IMR-90 (cell line): ENCODE data around the gene RASL10B. TPM values are rescaled to one million over a fixed set of nuclear protein-coding genes. Genes with fewer than 3 reads are reported as not detected.

ENCODE experiments used
- ATAC-seq: fragments of 200-7000 bp; cut with Tn5 transposase; 2 replicates; pipeline ENCODE4 v1.9.1; 2020; ENCODE audit warnings: low read depth, mild to moderate bottlenecking, moderate library complexity
- BruUV-seq: library from RNA; stranded (reverse); fragments of 400-500 nt; replicated peaks from 2 replicates; lab custom pipeline; 2021; lab: Mats Ljungman, UMichigan
- CTCF ChIA-PET: fragments of 300-600 bp; formaldehyde crosslinking; extraction: SDS; loops from one replicate; lab custom pipeline; 2021; ENCODE audit warnings: antibody characterized with exemption; lab: Yijun Ruan, JAX
- POLR2A ChIA-PET: fragments of 300-600 bp; sonication (Branson Sonifier 250); formaldehyde crosslinking; loops from one replicate; lab custom pipeline; 2022; ENCODE audit warnings: antibody characterized with exemption; ENCODE audit not compliant: unreplicated experiment; lab: Charles Lee
- DNase-seq: peaks from one replicate; pipeline ENCODE4 v3.0.0; 2013
- H2AFZ ChIP-seq: replicated peaks from 2 replicates; pipeline ENCODE3; 2013; ENCODE audit warnings: low read length, mild to moderate bottlenecking; ENCODE audit not compliant: poor library complexity
- H2AK5ac ChIP-seq: 2 replicates; pipeline ENCODE4 v1.6.1; 2013; ENCODE audit warnings: low read depth, low read length, inconsistent platforms
- H2AK9ac ChIP-seq: replicated peaks from 2 replicates; pipeline ENCODE3; 2013; ENCODE audit warnings: mild to moderate bottlenecking, low read depth, low read length, moderate library complexity; ENCODE audit not compliant: poor library complexity
- H2BK120ac ChIP-seq: 2 replicates; pipeline ENCODE4 v1.6.1; 2013; ENCODE audit warnings: low read depth, low read length, inconsistent platforms
- H2BK15ac ChIP-seq: 3 replicates; pipeline ENCODE4 v1.6.1; 2013; ENCODE audit warnings: low read depth, low read length, inconsistent platforms
- H2BK20ac ChIP-seq: 2 replicates; pipeline ENCODE4 v1.6.1; 2013; ENCODE audit warnings: low read depth, mild to moderate bottlenecking, inconsistent platforms, low read length, moderate library complexity
- H2BK5ac ChIP-seq: 2 replicates; pipeline ENCODE4 v1.6.1; 2013; ENCODE audit warnings: mild to moderate bottlenecking, low read depth, low read length, inconsistent platforms; ENCODE audit not compliant: poor library complexity, severe bottlenecking
- H3K14ac ChIP-seq: replicated peaks from 2 replicates; pipeline ENCODE4 v1.6.1; 2013; ENCODE audit warnings: low read depth, low read length, inconsistent platforms
- H3K18ac ChIP-seq: 2 replicates; pipeline ENCODE4 v1.6.1; 2013; ENCODE audit warnings: low read depth, low read length, control low read depth
- H3K23ac ChIP-seq: 2 replicates; pipeline ENCODE4 v1.6.1; 2013; ENCODE audit warnings: low read depth, low read length, inconsistent platforms
- H3K27ac ChIP-seq: 2 replicates; pipeline ENCODE4 v1.5.1; 2013; ENCODE audit warnings: mild to moderate bottlenecking, control low read depth, low read length; ENCODE audit not compliant: insufficient read depth
- H3K27me3 ChIP-seq: 2 replicates; pipeline ENCODE4 v1.6.1; 2013; ENCODE audit warnings: low read length; ENCODE audit not compliant: control insufficient read depth, insufficient read depth
- H3K36me3 ChIP-seq: 2 replicates; pipeline ENCODE4 v1.6.1; 2013; ENCODE audit warnings: low read length, mixed read lengths; ENCODE audit not compliant: control insufficient read depth, insufficient read depth
- H3K4ac ChIP-seq: 2 replicates; pipeline ENCODE4 v1.6.1; 2013; ENCODE audit warnings: low read depth, low read length, inconsistent platforms
- H3K4me1 ChIP-seq: 2 replicates; pipeline ENCODE4 v1.6.1; 2013; ENCODE audit warnings: low read length, mixed read lengths; ENCODE audit not compliant: control insufficient read depth, insufficient read depth
- H3K4me2 ChIP-seq: 2 replicates; pipeline ENCODE4 v1.6.1; 2013; ENCODE audit warnings: low read depth, mild to moderate bottlenecking, control low read depth, low read length, moderate library complexity
- H3K4me3 ChIP-seq: 2 replicates; pipeline ENCODE4 v1.5.1; 2013; ENCODE audit warnings: low read depth, mild to moderate bottlenecking, control low read depth, low read length, moderate library complexity; ENCODE audit not compliant: insufficient read depth
- H3K56ac ChIP-seq: 2 replicates; pipeline ENCODE4 v1.6.1; 2013; ENCODE audit warnings: low read length, inconsistent platforms; ENCODE audit not compliant: insufficient read depth; ENCODE audit errors: extremely low read depth
- H3K79me1 ChIP-seq, 2 experiments: 2 replicates each; pipeline ENCODE4 v1.6.1; 2013; ENCODE audit warnings: low read length in 2 of 2, inconsistent platforms in 1 of 2, low read depth in 1 of 2
- H3K9ac ChIP-seq: 2 replicates; pipeline ENCODE4 v1.6.1; 2013; ENCODE audit warnings: low read depth, low read length, control low read depth
- H3K9me1 ChIP-seq: 2 replicates; pipeline ENCODE4 v1.6.1; 2013; ENCODE audit warnings: low read length, inconsistent platforms; ENCODE audit not compliant: insufficient read depth
- H3K9me3 ChIP-seq: 2 replicates; pipeline ENCODE4 v1.6.1; 2013; ENCODE audit warnings: low read length; ENCODE audit not compliant: control insufficient read depth, insufficient read depth
- H4K20me1 ChIP-seq: 2 replicates; pipeline ENCODE4 v1.6.1; 2013; ENCODE audit warnings: low read length, inconsistent platforms; ENCODE audit not compliant: insufficient read depth
- H4K5ac ChIP-seq: 2 replicates; pipeline ENCODE4 v1.6.1; 2013; ENCODE audit warnings: mild to moderate bottlenecking, low read depth, low read length, control low read depth
- H4K8ac ChIP-seq, 2 experiments: 2 replicates each; pipeline ENCODE4 v1.6.1; 2013; ENCODE audit warnings: low read depth in 2 of 2, low read length in 2 of 2, control low read depth in 1 of 2, inconsistent platforms in 1 of 2
- H4K91ac ChIP-seq: 2 replicates; pipeline ENCODE4 v1.6.1; 2013; ENCODE audit warnings: low read depth, low read length, inconsistent platforms; ENCODE audit not compliant: insufficient read depth
- BHLHE40 ChIP-seq: fragments of 150-350 bp; IDR thresholded peaks from 2 replicates; pipeline ENCODE4 v1.6.1; 2016; ENCODE audit warnings: mild to moderate bottlenecking, low read depth, low read length
- CEBPB ChIP-seq: IDR thresholded peaks from 2 replicates; pipeline ENCODE4 v1.6.1; 2012; ENCODE audit warnings: low read depth, low read length, improper control_type of control experiment
- CHD1 ChIP-seq: IDR thresholded peaks from 2 replicates; pipeline ENCODE4 v1.6.1; 2012; ENCODE audit warnings: low read depth, low read length, improper control_type of control experiment
- FOS ChIP-seq: fragments of 150-350 bp; IDR thresholded peaks from 2 replicates; pipeline ENCODE4 v1.6.1; 2016; ENCODE audit warnings: low read depth, low read length
- NFE2L2 ChIP-seq: fragments of 150-350 bp; IDR thresholded peaks from 2 replicates; pipeline ENCODE4 v1.6.1; 2016; ENCODE audit warnings: low read depth, mild to moderate bottlenecking, low read length
- POLR2A ChIP-seq: IDR thresholded peaks from 2 replicates; pipeline ENCODE4 v1.6.1; 2012; ENCODE audit warnings: mild to moderate bottlenecking, low read depth, low read length
- RFX5 ChIP-seq: IDR thresholded peaks from 2 replicates; pipeline ENCODE4 v1.8.0; 2012; ENCODE audit warnings: low read depth, mild to moderate bottlenecking, low read length, moderate library complexity
- USF2 ChIP-seq: fragments of 150-350 bp; IDR thresholded peaks from 2 replicates; pipeline ENCODE4 v1.6.1; 2017; ENCODE audit warnings: mild to moderate bottlenecking, antibody characterized with exemption, low read length, low read depth
- WGBS, 2 experiments: methylation state at CpG; one replicate each; pipeline versions ENCODE4 v1.1.5 to v1.1.7; 2013; ENCODE audit warnings: missing lambda C conversion rate in 2 of 2; ENCODE audit not compliant: insufficient read length in 1 of 2; ENCODE audit errors: extremely low coverage in 2 of 2; 5-methylcytosine and 5-hydroxymethylcytosine counted together
- dilution Hi-C: fragments of 300-500 bp; cut with HindIII; formaldehyde crosslinking; loops from one replicate; pipeline ENCODE4 v1.14.3; 2018; ENCODE audit warnings: low sequenced_read_pairs; ENCODE audit not compliant: unreplicated experiment
- in situ Hi-C: fragments of 300-500 bp; cut with MboI; formaldehyde crosslinking; loops from 3 replicates; pipeline ENCODE4 v1.14.3; 2019; ENCODE audit warnings: low sequenced_read_pairs, inconsistent platforms, mixed read lengths
- intact Hi-C: fragments of 100-400 bp; cut with micrococcal nuclease; formaldehyde crosslinking; loops from 2 replicates; pipeline ENCODE4 v1.10.0; 2022
- polyA plus RNA-seq, 3 experiments: library from polyadenylated mRNA; depleted of rRNA; stranded (reverse); fragments of >200 nt; gene quantifications; 2 replicates each; pipeline ENCODE4 v1.2.3, GENCODE V29; 2012; ENCODE audit warnings: low replicate concordance in 1 of 3
- total RNA-seq: library from RNA; depleted of rRNA; stranded (reverse); fragments of >200 nt; gene quantifications from 2 replicates; pipeline ENCODE4 v1.2.3, GENCODE V29; 2012
- TF ChIP-seq, protein P1 (sequence below): conservative IDR thresholded peaks from 2 replicates; pipeline ENCODE4 v1.5.1; 2012; ENCODE audit warnings: mild to moderate bottlenecking, low read depth, low read length, improper control_type of control experiment
- TF ChIP-seq, protein P2 (sequence below): fragments of 150-350 bp; IDR thresholded peaks from 2 replicates; pipeline ENCODE4 v1.6.1; 2016; ENCODE audit warnings: low read depth, mild to moderate bottlenecking, low read length, moderate library complexity, borderline replicate concordance

RASL10B gene
- total and polyA plus RNA-seq, 2 of the 4 experiments (the other 2 are of a cell fraction), result 4.1 to 4.7 TPM

DNA sequence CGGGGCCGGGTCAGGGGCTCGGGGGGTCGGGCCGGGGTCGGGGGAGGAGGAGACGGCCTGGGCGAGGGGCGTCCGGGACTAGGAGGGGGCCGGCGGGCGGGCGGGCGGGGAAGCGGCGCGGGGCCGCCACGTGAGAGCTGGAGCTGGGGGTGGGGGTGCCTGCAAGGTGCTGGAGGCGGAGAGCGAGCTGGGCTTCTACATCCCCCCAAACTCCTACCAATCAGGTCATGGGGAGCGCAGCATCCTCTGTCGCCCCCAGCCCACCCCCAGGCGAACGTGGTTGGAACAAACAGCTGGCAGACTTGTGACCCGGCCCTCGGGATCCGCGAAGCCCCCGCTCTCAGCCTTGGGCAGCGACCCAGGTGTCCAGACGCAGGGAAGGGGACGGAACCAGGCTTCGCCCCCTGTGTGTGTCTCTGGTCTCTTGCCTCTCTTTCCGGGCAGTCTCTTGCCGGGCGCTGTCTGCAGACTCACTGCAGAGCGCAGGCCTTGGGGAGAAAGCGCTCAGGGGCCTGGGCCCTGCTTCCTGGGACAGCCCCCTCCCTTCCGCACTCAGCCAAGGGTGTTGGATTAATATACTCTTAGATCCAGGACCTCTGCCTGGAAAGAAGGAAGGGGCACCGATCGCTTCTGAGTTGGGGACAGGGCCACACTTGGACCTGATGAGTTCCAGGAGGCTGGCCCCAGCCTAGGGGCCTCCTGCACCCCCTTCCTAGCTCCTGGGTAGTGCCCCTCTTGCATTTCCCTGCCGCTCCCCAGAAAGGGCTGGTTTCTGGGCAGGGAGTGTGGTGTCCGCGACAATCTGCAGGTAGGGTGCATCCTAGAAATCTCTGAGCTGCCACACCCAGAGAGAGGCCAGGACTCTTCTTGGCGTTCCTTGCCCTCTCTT, 722 bp downstream of the RASL10B start (continued):
- TF ChIP-seq USF2 (no peak), POLR2A (no peak), CHD1 (no peak)

DNA sequence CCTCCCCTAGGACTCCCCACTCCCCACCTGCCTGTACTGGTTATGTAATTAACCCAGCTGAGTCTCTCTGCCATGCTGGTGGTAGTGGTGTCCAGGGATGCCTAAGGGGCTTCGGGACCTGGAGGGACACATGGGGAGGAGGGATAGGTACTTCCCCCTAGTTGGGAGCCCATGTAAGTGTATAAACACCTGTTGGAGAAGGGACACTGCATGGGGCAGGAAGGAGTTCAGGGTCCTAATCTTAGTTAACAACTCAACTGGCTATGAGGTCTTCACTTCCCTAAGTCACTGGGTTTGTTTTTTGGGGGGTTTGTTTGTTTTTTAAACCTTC, 1.3 kb downstream of the RASL10B start:
- H4K91ac ChIP-seq, result no peak overlapping the region
- H2BK15ac ChIP-seq, result no peak overlapping the region
- no peak overlapping the region for H3K56ac ChIP-seq
- H3K4me1 ChIP-seq, result peaks cover 3% of the 10 kb centered on the region
- H3K9ac ChIP-seq, result no peak overlapping the region
- intact Hi-C loops (no loop called here), dilution Hi-C loops (no loop called here), in situ Hi-C loops (loop anchor here (25.0 kb wide), 1 partner anchor 370 kb away; the partner anchor contains the start of gene SLFN11)
- no peak overlapping the region for H2BK120ac ChIP-seq
- H2BK5ac ChIP-seq, result no peak overlapping the region
- WGBS, 2 experiments, result no CpG with 5 or more reads among the region's 1 CpG
- H3K14ac ChIP-seq, result no peak overlapping the region
- 0 out of 2 replicates have a peak, but pooled peaks cover 3% of the 10 kb centered on the region for H4K20me1 ChIP-seq
- no peak overlapping the region for H2AK5ac ChIP-seq
- no peak overlapping the region; the same call in 1 of the 2 replicates for H3K4me2 ChIP-seq
- H3K4ac ChIP-seq, result no peak overlapping the region
- H3K18ac ChIP-seq, result no peak overlapping the region
- H3K4me3 ChIP-seq, result no peak overlapping the region
- no peak overlapping the region for H3K23ac ChIP-seq
- DNase-seq (no peak), ATAC-seq (no peak)
- BruUV-seq, result no TSS peak
- CTCF ChIA-PET, result interaction anchor here (0.6 kb wide), 2 partner anchors 120 to 170 kb away, joined by 3 read pairs; no protein-coding TSS in a partner anchor
- H4K8ac ChIP-seq, result no peak overlapping the region
- peaks cover 4% of the 10 kb centered on the region; the same call in 1 of the 2 replicates for H3K9me1 ChIP-seq
- POLR2A ChIA-PET, result no interaction called here
- H2AFZ ChIP-seq, result no peak overlapping the region
- peaks cover 0 to 6% of the 10 kb centered on the region in 2 experiments; a peak in 1 of 4 replicates for H3K79me1 ChIP-seq
- no peaks in the 10 kb centered on the region for H3K27me3 ChIP-seq
- no peak overlapping the region for H2AK9ac ChIP-seq
- H3K36me3 ChIP-seq, result no peaks in the 10 kb centered on the region
- H3K27ac ChIP-seq, result no peak overlapping the region
- H2BK20ac ChIP-seq, result no peak overlapping the region
- H4K5ac ChIP-seq, result no peak overlapping the region
- H3K9me3 ChIP-seq, result no peaks in the 10 kb centered on the region
- TF ChIP-seq RFX5 (no peak), CHD1 (no peak), BHLHE40 (no peak), CEBPB (no peak), POLR2A (no peak), USF2 (no peak), FOS (no peak), NFE2L2 (no peak)
- TF ChIP-seq, protein P1, sequence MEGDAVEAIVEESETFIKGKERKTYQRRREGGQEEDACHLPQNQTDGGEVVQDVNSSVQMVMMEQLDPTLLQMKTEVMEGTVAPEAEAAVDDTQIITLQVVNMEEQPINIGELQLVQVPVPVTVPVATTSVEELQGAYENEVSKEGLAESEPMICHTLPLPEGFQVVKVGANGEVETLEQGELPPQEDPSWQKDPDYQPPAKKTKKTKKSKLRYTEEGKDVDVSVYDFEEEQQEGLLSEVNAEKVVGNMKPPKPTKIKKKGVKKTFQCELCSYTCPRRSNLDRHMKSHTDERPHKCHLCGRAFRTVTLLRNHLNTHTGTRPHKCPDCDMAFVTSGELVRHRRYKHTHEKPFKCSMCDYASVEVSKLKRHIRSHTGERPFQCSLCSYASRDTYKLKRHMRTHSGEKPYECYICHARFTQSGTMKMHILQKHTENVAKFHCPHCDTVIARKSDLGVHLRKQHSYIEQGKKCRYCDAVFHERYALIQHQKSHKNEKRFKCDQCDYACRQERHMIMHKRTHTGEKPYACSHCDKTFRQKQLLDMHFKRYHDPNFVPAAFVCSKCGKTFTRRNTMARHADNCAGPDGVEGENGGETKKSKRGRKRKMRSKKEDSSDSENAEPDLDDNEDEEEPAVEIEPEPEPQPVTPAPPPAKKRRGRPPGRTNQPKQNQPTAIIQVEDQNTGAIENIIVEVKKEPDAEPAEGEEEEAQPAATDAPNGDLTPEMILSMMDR, result no peak
- TF ChIP-seq, protein P2, sequence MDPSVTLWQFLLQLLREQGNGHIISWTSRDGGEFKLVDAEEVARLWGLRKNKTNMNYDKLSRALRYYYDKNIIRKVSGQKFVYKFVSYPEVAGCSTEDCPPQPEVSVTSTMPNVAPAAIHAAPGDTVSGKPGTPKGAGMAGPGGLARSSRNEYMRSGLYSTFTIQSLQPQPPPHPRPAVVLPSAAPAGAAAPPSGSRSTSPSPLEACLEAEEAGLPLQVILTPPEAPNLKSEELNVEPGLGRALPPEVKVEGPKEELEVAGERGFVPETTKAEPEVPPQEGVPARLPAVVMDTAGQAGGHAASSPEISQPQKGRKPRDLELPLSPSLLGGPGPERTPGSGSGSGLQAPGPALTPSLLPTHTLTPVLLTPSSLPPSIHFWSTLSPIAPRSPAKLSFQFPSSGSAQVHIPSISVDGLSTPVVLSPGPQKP, result no peak
